Kidney epithelial cell (primary cell): Measurements from ENCODE around the gene DYNLT1. TPM values are rescaled to one million over a fixed set of nuclear protein-coding genes. Genes with fewer than 3 reads are reported as not detected.

Source experiments
- DNase-seq: peaks from one replicate; pipeline ENCODE4 v3.0.0-alpha.2; 2010; ENCODE audit warnings: low read depth
- H3K27me3 ChIP-seq: 2 replicates; pipeline ENCODE4 v1.6.0; 2011; ENCODE audit warnings: low read length; ENCODE audit not compliant: control insufficient read depth, insufficient read depth
- H3K36me3 ChIP-seq: 2 replicates; pipeline ENCODE4 v1.5.1; 2011; ENCODE audit warnings: low read length; ENCODE audit not compliant: control insufficient read depth, insufficient read depth
- H3K4me3 ChIP-seq: 2 replicates; pipeline ENCODE4 v1.5.1; 2011; ENCODE audit warnings: low read depth, mild to moderate bottlenecking, control low read depth, low read length
- CTCF ChIP-seq: IDR thresholded peaks from 2 replicates; pipeline ENCODE4 v1.5.1; 2011; ENCODE audit warnings: mild to moderate bottlenecking, moderate library complexity, low read length, control low read depth, inconsistent platforms; ENCODE audit not compliant: insufficient read depth, poor library complexity, severe bottlenecking
- total RNA-seq: library from RNA; depleted of rRNA; stranded (reverse); fragments of >200 nt; gene quantifications from 2 replicates; pipeline ENCODE4 v1.2.3, GENCODE V29; 2015

The DYNLT1 gene
- total RNA-seq, 1 donor from 2014 or later = 124 TPM

GRCh38 chr6:158591134-158591809 is 53.3 kb downstream of the DYNLT1 start:
- DNase-seq = no peak
- Histone ChIP-seq H3K4me3 (no peak overlapping the region), H3K36me3 (peaks cover 3% of the 10 kb centered on the region), H3K27me3 (no peaks in the 10 kb centered on the region)
- TF ChIP-seq CTCF = no peak

- no peak for DNase-seq
- no peak for TF ChIP-seq CTCF
- Histone ChIP-seq H3K36me3 (peaks cover 3% of the 10 kb centered on the region), H3K27me3 (no peaks in the 10 kb centered on the region), H3K4me3 (no peak overlapping the region)
These were observed 55.2 kb downstream of the DYNLT1 start for GRCh38 chr6:158589366-158589765.

GRCh38 chr6:158586652-158587051 is 57.9 kb downstream of the DYNLT1 start:
- peaks cover 3% of the 10 kb centered on the region for H3K36me3 ChIP-seq

More at GRCh38 chr6:158586652-158587051, 57.9 kb downstream of the DYNLT1 start:
- no peak for DNase-seq
- no peaks in the 10 kb centered on the region for H3K27me3 ChIP-seq
- no peak overlapping the region for H3K4me3 ChIP-seq
- TF ChIP-seq CTCF = no peak

Other genes with a start within 250 kb of the DYNLT1 start
- gene TMEM181, start 84.7 kb downstream of the DYNLT1 start, total RNA-seq = 22.1 and 25.0 TPM in 2 replicates
- gene SYTL3, start 5.3 kb upstream of the DYNLT1 start, total RNA-seq = 3.1 and 3.6 TPM in 2 replicates
- 259 and 277 TPM in 2 replicates for gene EZR, start 174.6 kb upstream of the DYNLT1 start, total RNA-seq